Lung (tissue), 12 donors: Measurements from ENCODE around the gene SLC13A5. TPM values are rescaled to one million over a fixed set of nuclear protein-coding genes. Genes with fewer than 3 reads are reported as not detected.

Experiments
- ATAC-seq: fragments of 200-7000 bp; cut with Tn5 transposase; one replicate; pipeline ENCODE4 v1.9.1; 2020; ENCODE audit warnings: moderate number of reproducible peaks; ENCODE audit not compliant: insufficient read depth, low FRiP score
- DNase-seq, 3 donors: peaks; one replicate each; pipeline ENCODE4 v3.0.0-alpha.2; 2013 to 2017
- H3K27ac ChIP-seq, 2 donors: one replicate each; pipeline ENCODE4 v1.5.1; 2013; ENCODE audit warnings: mild to moderate bottlenecking in 2 of 2, moderate library complexity in 2 of 2, control low read depth in 1 of 2, inconsistent platforms in 1 of 2, low read depth in 1 of 2, low read length in 1 of 2
- H3K27me3 ChIP-seq, 3 donors: one replicate each; pipeline ENCODE4 v1.5.1; 2013; ENCODE audit warnings: low read length in 2 of 3; ENCODE audit not compliant: control insufficient read depth in 3 of 3, insufficient read depth in 3 of 3
- H3K36me3 ChIP-seq, 4 donors: one replicate each; pipeline ENCODE4 v1.5.1; 2013; ENCODE audit warnings: low read length in 4 of 4, mild to moderate bottlenecking in 1 of 4, moderate library complexity in 1 of 4; ENCODE audit not compliant: control insufficient read depth in 4 of 4, insufficient read depth in 4 of 4
- H3K4me1 ChIP-seq, 5 donors: one replicate each; pipeline ENCODE4 v1.5.1; 2013; ENCODE audit warnings: low read length in 5 of 5, mild to moderate bottlenecking in 2 of 5, moderate library complexity in 1 of 5; ENCODE audit not compliant: control insufficient read depth in 5 of 5, insufficient read depth in 5 of 5
- H3K4me3 ChIP-seq: one replicate; pipeline ENCODE4 v1.5.1; 2013; ENCODE audit warnings: mild to moderate bottlenecking, control low read depth, moderate library complexity
- H3K9ac ChIP-seq, 2 donors: one replicate each; pipeline ENCODE4 v1.5.1; 2013; ENCODE audit warnings: low read length in 2 of 2, control low read depth in 1 of 2; ENCODE audit not compliant: insufficient read depth in 1 of 2
- H3K9me3 ChIP-seq, 4 donors: one replicate each; pipeline ENCODE4 v1.5.1; 2013; ENCODE audit warnings: low read length in 3 of 4, mild to moderate bottlenecking in 1 of 4, moderate library complexity in 1 of 4; ENCODE audit not compliant: control insufficient read depth in 4 of 4, insufficient read depth in 3 of 4
- CTCF ChIP-seq: IDR thresholded peaks from 2 replicates; pipeline ENCODE4 v1.5.1; 2012; ENCODE audit warnings: mild to moderate bottlenecking; ENCODE audit errors: control extremely low read depth, extremely low read depth
- WGBS, 2 donors: extraction: QIAGEN DNeasy Blood & Tissue Kit; methylation state at CpG; one replicate each; pipeline ENCODE4 v1.1.7; 2013; 5-methylcytosine and 5-hydroxymethylcytosine counted together
- polyA plus RNA-seq, 2 donors: library from polyadenylated mRNA; stranded (reverse); fragments of 200-250 nt; gene quantifications; one replicate each; pipeline ENCODE4 v1.2.1, GENCODE V29; 2013
- total RNA-seq, 2 donors: library from RNA; depleted of rRNA in 1 of 2; stranded (reverse); fragments of >200 nt in 1 of 2; gene quantifications; one replicate each; pipeline ENCODE4 v1.2.1, GENCODE V29; 2014 to 2021
- donor health status: control.
- donor health status: control.
- donor health status: Bipolar disorder and iron deficiency.
- donor health status: healthy.
- donor health status: DM: yes; HTN: yes; CAD: no.

SLC13A5 gene
- total and polyA plus RNA-seq, 4 donors: 0.18 TPM; not detected in 3

DNA sequence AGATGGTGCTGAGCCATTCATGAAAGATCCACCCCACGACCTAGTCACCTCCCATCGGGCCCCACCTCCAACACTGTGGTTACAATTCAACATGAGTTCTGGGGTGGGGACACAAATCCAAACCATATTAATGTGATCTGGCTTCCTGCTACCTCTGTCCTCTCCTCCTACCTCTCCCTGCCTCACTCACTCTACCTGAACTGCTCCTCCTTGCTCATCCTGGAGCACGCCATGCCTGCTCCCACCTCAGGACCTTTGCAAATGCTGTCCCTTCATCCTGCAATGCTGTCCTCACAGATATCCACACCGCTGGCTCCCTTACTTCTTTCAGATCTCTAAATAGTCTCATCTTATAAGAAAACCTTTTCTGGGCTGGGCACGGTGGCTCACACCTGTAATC lies 10.8 kb upstream of the SLC13A5 start:
- H3K9ac ChIP-seq: no peak overlapping the region
- 86 to 87% methylated on average over 5 of the region's 5 CpGs for WGBS, 2 donors
- no peaks in the 10 kb centered on the region for H3K4me1 ChIP-seq
- no peak overlapping the region for H3K4me3 ChIP-seq
- ATAC-seq (no peak), DNase-seq (no peak)
- no peak overlapping the region for H3K27ac ChIP-seq
- TF ChIP-seq CTCF: no peak
- H3K27me3 ChIP-seq: peaks cover 0 to 3% (median 2%) of the 10 kb centered on the region in 3 donors
- H3K36me3 ChIP-seq: no peaks in the 10 kb centered on the region
- H3K9me3 ChIP-seq: no peaks in the 10 kb centered on the region

GRCh38 chr17:6721744-6722143 lies 8.6 kb upstream of the SLC13A5 start:
- 79 to 85% methylated on average over 5 of the region's 5 CpGs for WGBS, 2 donors
- H3K27me3 ChIP-seq: peaks cover 0 to 3% (median 2%) of the 10 kb centered on the region in 3 donors
- no peak for TF ChIP-seq CTCF
- H3K4me1 ChIP-seq: no peaks in the 10 kb centered on the region
- DNase-seq (no peak), ATAC-seq (no peak)
- no peak overlapping the region for H3K27ac ChIP-seq
- no peak overlapping the region for H3K9ac ChIP-seq
- no peaks in the 10 kb centered on the region for H3K36me3 ChIP-seq
- H3K4me3 ChIP-seq: no peak overlapping the region
- H3K9me3 ChIP-seq: no peaks in the 10 kb centered on the region

GRCh38 chr17:6716736-6717135 lies 3.6 kb upstream of the SLC13A5 start:
- ATAC-seq: no peak

More at GRCh38 chr17:6716736-6717135, 3.6 kb upstream of the SLC13A5 start:
- no peak for DNase-seq
- H3K36me3 ChIP-seq: no peaks in the 10 kb centered on the region
- H3K9ac ChIP-seq: no peak overlapping the region
- H3K27me3 ChIP-seq: peaks cover under 1 to 22% (median 10%) of the 10 kb centered on the region in 3 donors
- H3K9me3 ChIP-seq: peaks cover 0 to 3% (median 0%) of the 10 kb centered on the region in 4 donors
- H3K4me3 ChIP-seq: no peak overlapping the region
- TF ChIP-seq CTCF: no peak
- peaks cover 0 to 9% (median 4%) of the 10 kb centered on the region in 5 donors for H3K4me1 ChIP-seq
- H3K27ac ChIP-seq: no peak overlapping the region
- 87% methylated on average over 2 of the region's 2 CpGs for WGBS, 2 donors
